HepG2 (cell line): Measurements from ENCODE around the gene EGFL8. TPM values are rescaled to one million over a fixed set of nuclear protein-coding genes. Genes with fewer than 3 reads are reported as not detected.

Experiments
- ETV5 ChIP-seq: IDR thresholded peaks from 2 replicates; pipeline ENCODE4 v1.6.1; 2018; ENCODE audit warnings: missing biosample characterization, missing genetic modification reagents, inconsistent platforms, borderline replicate concordance
- FLYWCH1 ChIP-seq: sonication (generic); formaldehyde crosslinking; IDR thresholded peaks from 2 replicates; pipeline ENCODE4 v1.8.1; 2023; ENCODE audit warnings: mild to moderate bottlenecking, missing genetic modification reagents
- FOXM1 ChIP-seq: sonication (generic); formaldehyde crosslinking; IDR thresholded peaks from 2 replicates; pipeline ENCODE4 v1.5.0; 2020; ENCODE audit warnings: missing genetic modification reagents
- HHEX ChIP-seq: IDR thresholded peaks from 2 replicates; pipeline ENCODE4 v1.6.1; 2016; ENCODE audit warnings: control low read depth
- RAD21 ChIP-seq: fragments of 450-650 bp; formaldehyde crosslinking; IDR thresholded peaks from 2 replicates; pipeline ENCODE4 v1.5.0; 2020; ENCODE audit warnings: mild to moderate bottlenecking
- RFXAP ChIP-seq: sonication (generic); formaldehyde crosslinking; IDR thresholded peaks from 2 replicates; pipeline ENCODE4 v1.4.0; 2020; ENCODE audit warnings: missing genetic modification reagents, borderline replicate concordance
- SOX5 ChIP-seq: IDR thresholded peaks from 2 replicates; pipeline ENCODE4 v1.6.1; 2016; ENCODE audit warnings: borderline replicate concordance
- TCF7L2 ChIP-seq: IDR thresholded peaks from 2 replicates; pipeline ENCODE4 v1.6.1; 2011; ENCODE audit warnings: mild to moderate bottlenecking, low read depth, low read length, moderate library complexity
- ZC3H13 ChIP-seq: sonication (generic); formaldehyde crosslinking; IDR thresholded peaks from 2 replicates; pipeline ENCODE4 v1.8.1; 2023; ENCODE audit warnings: mild to moderate bottlenecking, missing genetic modification reagents, moderate library complexity
- ZEB1 ChIP-seq: IDR thresholded peaks from 2 replicates; pipeline ENCODE4 v1.6.1; 2012; ENCODE audit warnings: mild to moderate bottlenecking, low read depth, inconsistent platforms; ENCODE audit not compliant: insufficient replicate concordance
- ZNF317 ChIP-seq: sonication (generic); formaldehyde crosslinking; IDR thresholded peaks from 2 replicates; pipeline ENCODE4 v1.5.0; 2020; ENCODE audit warnings: mild to moderate bottlenecking, missing genetic modification reagents
- ZNF468 ChIP-seq: sonication (generic); formaldehyde crosslinking; IDR thresholded peaks from 2 replicates; pipeline ENCODE4 v1.8.0; 2022; ENCODE audit warnings: mild to moderate bottlenecking, moderate library complexity, missing genetic modification reagents
- ZNF607 ChIP-seq: sonication (generic); formaldehyde crosslinking; IDR thresholded peaks from 2 replicates; pipeline ENCODE4 v1.5.1; 2020; ENCODE audit warnings: missing genetic modification reagents, mild to moderate bottlenecking, borderline replicate concordance
- ZNF615 ChIP-seq: sonication (generic); formaldehyde crosslinking; IDR thresholded peaks from 2 replicates; pipeline ENCODE4 v1.5.0; 2020; ENCODE audit warnings: mild to moderate bottlenecking, missing genetic modification reagents, borderline replicate concordance
- ZNF629 ChIP-seq: sonication (generic); formaldehyde crosslinking; conservative IDR thresholded peaks from 2 replicates; pipeline ENCODE4 v1.5.0; 2020; ENCODE audit warnings: missing genetic modification reagents
- ZNF788 ChIP-seq: sonication (generic); formaldehyde crosslinking; IDR thresholded peaks from 2 replicates; pipeline ENCODE4 v1.5.0; 2020; ENCODE audit warnings: mild to moderate bottlenecking, missing genetic modification reagents, borderline replicate concordance
- ZSCAN21 ChIP-seq: sonication (generic); formaldehyde crosslinking; IDR thresholded peaks from 2 replicates; pipeline ENCODE4 v1.8.0; 2022; ENCODE audit warnings: mild to moderate bottlenecking, missing genetic modification reagents, moderate library complexity, borderline replicate concordance
- polyA plus RNA-seq, 8 experiments: library from polyadenylated mRNA; depleted of rRNA in 3 of 8; stranded (reverse) in 7 of 8; unstranded in 1 of 8; fragments of >200 nt; fragmentation: Illumina TruSeq in 4 of 8; extraction: Trizol in 4 of 8; gene quantifications; 2 replicates each; pipeline versions ENCODE4 v1.2.1 to v1.2.3, GENCODE V29; 2011 to 2016; ENCODE audit warnings: low read depth in 4 of 8, missing spikeins in 1 of 8, mixed read lengths in 1 of 8; ENCODE audit not compliant: insufficient read depth in 1 of 8
- total RNA-seq, 5 experiments: library from RNA; depleted of rRNA; stranded (reverse); fragments of >200 nt; fragmentation: Illumina TruSeq; extraction: Trizol; gene quantifications; 2 replicates each; pipeline ENCODE4 v1.2.3, GENCODE V29; 2016; ENCODE audit warnings: low read depth in 1 of 5
- TF ChIP-seq, protein P1 (sequence below): IDR thresholded peaks from 2 replicates; pipeline ENCODE4 v1.6.1; 2016; ENCODE audit warnings: control low read depth
- TF ChIP-seq, protein P2 (sequence below): sonication (generic); formaldehyde crosslinking; IDR thresholded peaks from 2 replicates; pipeline ENCODE4 v1.9.0; 2021; ENCODE audit warnings: missing genetic modification reagents, borderline replicate concordance
- TF ChIP-seq, protein P3 (sequence below): sonication (generic); formaldehyde crosslinking; IDR thresholded peaks from 2 replicates; pipeline ENCODE4 v1.8.0; 2022; ENCODE audit warnings: missing genetic modification reagents, low read depth, mild to moderate bottlenecking, borderline replicate concordance
- TF ChIP-seq, protein P4 (sequence below): sonication (generic); formaldehyde crosslinking; IDR thresholded peaks from 2 replicates; pipeline ENCODE4 v1.4.0; 2020; ENCODE audit warnings: missing genetic modification reagents
- TF ChIP-seq, protein P5 (sequence below): sonication (generic); formaldehyde crosslinking; IDR thresholded peaks from 2 replicates; pipeline ENCODE4 v1.5.0; 2020; ENCODE audit warnings: mild to moderate bottlenecking, missing genetic modification reagents

EGFL8 gene
- total and polyA plus RNA-seq, 2 of the 13 experiments (the other 11 are each of a cell fraction or from before 2014, with no cell fraction given) = 10.0 to 11.5 TPM

- TF ChIP-seq ZNF468 (CRISPR knock-in tag) (no peak; the same call in 1 of the 2 replicates), ZNF629 (CRISPR knock-in tag) (no peak), ZEB1 (peak; percentile 64), ZNF788 (CRISPR knock-in tag) (peak; percentile 18; the same call in 1 of the 2 replicates), TCF7L2 (no peak), RAD21 (CRISPR knock-in tag) (peak; percentile 37), FOXM1 (CRISPR knock-in tag) (0 out of 2 replicates have a peak, but pooled peaks have one; percentile 21), ZSCAN21 (CRISPR knock-in tag) (no peak), ETV5 (CRISPR knock-in tag) (peak; percentile 82), ZC3H13 (CRISPR knock-in tag) (no peak; the same call in 1 of the 2 replicates), HHEX (CRISPR knock-in tag) (no peak), ZNF317 (no peak), ZNF607 (CRISPR knock-in tag) (no peak), SOX5 (no peak), RFXAP (CRISPR knock-in tag) (peak; percentile 67; the same call in 1 of the 2 replicates), FLYWCH1 (no peak), ZNF615 (CRISPR knock-in tag) (no peak; the same call in 1 of the 2 replicates)
- TF ChIP-seq, protein P1, sequence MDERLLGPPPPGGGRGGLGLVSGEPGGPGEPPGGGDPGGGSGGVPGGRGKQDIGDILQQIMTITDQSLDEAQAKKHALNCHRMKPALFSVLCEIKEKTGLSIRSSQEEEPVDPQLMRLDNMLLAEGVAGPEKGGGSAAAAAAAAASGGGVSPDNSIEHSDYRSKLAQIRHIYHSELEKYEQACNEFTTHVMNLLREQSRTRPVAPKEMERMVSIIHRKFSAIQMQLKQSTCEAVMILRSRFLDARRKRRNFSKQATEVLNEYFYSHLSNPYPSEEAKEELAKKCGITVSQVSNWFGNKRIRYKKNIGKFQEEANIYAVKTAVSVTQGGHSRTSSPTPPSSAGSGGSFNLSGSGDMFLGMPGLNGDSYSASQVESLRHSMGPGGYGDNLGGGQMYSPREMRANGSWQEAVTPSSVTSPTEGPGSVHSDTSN (CRISPR knock-in tag) = peak; percentile 52; the same call in 1 of the 2 replicates
- TF ChIP-seq, protein P2, sequence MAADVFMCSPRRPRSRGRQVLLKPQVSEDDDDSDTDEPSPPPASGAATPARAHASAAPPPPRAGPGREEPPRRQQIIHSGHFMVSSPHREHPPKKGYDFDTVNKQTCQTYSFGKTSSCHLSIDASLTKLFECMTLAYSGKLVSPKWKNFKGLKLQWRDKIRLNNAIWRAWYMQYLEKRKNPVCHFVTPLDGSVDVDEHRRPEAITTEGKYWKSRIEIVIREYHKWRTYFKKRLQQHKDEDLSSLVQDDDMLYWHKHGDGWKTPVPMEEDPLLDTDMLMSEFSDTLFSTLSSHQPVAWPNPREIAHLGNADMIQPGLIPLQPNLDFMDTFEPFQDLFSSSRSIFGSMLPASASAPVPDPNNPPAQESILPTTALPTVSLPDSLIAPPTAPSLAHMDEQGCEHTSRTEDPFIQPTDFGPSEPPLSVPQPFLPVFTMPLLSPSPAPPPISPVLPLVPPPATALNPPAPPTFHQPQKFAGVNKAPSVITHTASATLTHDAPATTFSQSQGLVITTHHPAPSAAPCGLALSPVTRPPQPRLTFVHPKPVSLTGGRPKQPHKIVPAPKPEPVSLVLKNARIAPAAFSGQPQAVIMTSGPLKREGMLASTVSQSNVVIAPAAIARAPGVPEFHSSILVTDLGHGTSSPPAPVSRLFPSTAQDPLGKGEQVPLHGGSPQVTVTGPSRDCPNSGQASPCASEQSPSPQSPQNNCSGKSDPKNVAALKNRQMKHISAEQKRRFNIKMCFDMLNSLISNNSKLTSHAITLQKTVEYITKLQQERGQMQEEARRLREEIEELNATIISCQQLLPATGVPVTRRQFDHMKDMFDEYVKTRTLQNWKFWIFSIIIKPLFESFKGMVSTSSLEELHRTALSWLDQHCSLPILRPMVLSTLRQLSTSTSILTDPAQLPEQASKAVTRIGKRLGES (CRISPR knock-in tag) = 0 out of 2 replicates have a peak, but pooled peaks have one; percentile 46
- TF ChIP-seq, protein P3, sequence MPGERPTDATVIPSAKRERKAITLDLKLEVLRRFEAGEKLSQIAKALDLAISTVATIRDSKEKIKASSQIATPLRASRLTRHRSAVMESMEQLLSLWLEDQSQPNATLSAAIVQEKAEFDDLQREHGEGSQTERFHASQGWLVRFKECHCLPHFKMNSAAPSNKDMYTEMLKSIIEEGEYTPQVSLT (CRISPR knock-in tag) = no peak
- TF ChIP-seq, protein P4, sequence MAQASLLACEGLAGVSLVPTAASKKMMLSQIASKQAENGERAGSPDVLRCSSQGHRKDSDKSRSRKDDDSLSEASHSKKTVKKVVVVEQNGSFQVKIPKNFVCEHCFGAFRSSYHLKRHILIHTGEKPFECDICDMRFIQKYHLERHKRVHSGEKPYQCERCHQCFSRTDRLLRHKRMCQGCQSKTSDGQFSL (CRISPR knock-in tag) = peak; percentile 75
- TF ChIP-seq, protein P5, sequence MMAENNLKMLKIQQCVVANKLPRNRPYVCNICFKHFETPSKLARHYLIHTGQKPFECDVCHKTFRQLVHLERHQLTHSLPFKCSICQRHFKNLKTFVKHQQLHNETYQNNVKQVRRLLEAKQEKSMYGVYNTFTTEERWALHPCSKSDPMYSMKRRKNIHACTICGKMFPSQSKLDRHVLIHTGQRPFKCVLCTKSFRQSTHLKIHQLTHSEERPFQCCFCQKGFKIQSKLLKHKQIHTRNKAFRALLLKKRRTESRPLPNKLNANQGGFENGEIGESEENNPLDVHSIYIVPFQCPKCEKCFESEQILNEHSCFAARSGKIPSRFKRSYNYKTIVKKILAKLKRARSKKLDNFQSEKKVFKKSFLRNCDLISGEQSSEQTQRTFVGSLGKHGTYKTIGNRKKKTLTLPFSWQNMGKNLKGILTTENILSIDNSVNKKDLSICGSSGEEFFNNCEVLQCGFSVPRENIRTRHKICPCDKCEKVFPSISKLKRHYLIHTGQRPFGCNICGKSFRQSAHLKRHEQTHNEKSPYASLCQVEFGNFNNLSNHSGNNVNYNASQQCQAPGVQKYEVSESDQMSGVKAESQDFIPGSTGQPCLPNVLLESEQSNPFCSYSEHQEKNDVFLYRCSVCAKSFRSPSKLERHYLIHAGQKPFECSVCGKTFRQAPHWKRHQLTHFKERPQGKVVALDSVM (CRISPR knock-in tag) = no peak
Measured at GRCh38 chr6:32153564-32154513, 10.6 kb upstream of the EGFL8 start, which contains the start of gene PPT2 (continued).
